Spinal cord (tissue), 10 donors: ENCODE measurements around the gene TPSB2. TPM values are rescaled to one million over a fixed set of nuclear protein-coding genes. Genes with fewer than 3 reads are reported as not detected.
"Not testable (repeated sequence)": the region's sequence is repeated elsewhere in the genome, so short reads cannot be mapped to it uniquely, and the experiment has no call there.

Source experiments
- DNase-seq, 6 donors: peaks; one replicate each; pipeline versions ENCODE4 v3.0.0 to v3.0.0-alpha.2; 2013 to 2015; ENCODE audit warnings: low spot score in 6 of 6, low read depth in 4 of 6
- H3K27ac ChIP-seq: one replicate; pipeline ENCODE4 v1.5.1; 2013; ENCODE audit warnings: low read depth, low read length, control low read depth
- H3K27me3 ChIP-seq: one replicate; pipeline ENCODE4 v1.6.1; 2013; ENCODE audit warnings: low read length; ENCODE audit not compliant: control insufficient read depth, insufficient read depth
- H3K36me3 ChIP-seq: one replicate; pipeline ENCODE4 v1.6.1; 2013; ENCODE audit warnings: low read length; ENCODE audit not compliant: control insufficient read depth, insufficient read depth
- H3K4me1 ChIP-seq: one replicate; pipeline ENCODE4 v1.6.1; 2013; ENCODE audit warnings: low read length; ENCODE audit not compliant: control insufficient read depth, insufficient read depth
- H3K4me3 ChIP-seq: one replicate; pipeline ENCODE4 v1.5.1; 2013; ENCODE audit warnings: low read depth, low read length, control low read depth
- H3K9me3 ChIP-seq: one replicate; pipeline ENCODE4 v1.6.1; 2013; ENCODE audit warnings: low read length; ENCODE audit not compliant: control insufficient read depth, insufficient read depth
- WGBS: methylation state at CpG from one replicate; pipeline ENCODE4 v1.1.5; 2013; ENCODE audit warnings: missing lambda C conversion rate; ENCODE audit not compliant: insufficient coverage; 5-methylcytosine and 5-hydroxymethylcytosine counted together
- polyA plus RNA-seq, 2 donors: library from polyadenylated mRNA; unstranded; fragments of 120-200 nt; gene quantifications; one replicate each; pipeline ENCODE4 v1.2.1, GENCODE V29; 2013; ENCODE audit not compliant: insufficient read length in 2 of 2
- total RNA-seq, 2 donors: library from RNA; depleted of rRNA in 1 of 2; stranded (reverse); fragments of 120-200 nt in 1 of 2; fragments of >200 nt in 1 of 2; gene quantifications; one replicate each; pipeline versions ENCODE4 v1.2.3 to v1.2.4, GENCODE V29; 2013 to 2014
- donor health status: healthy.

The TPSB2 gene
- total and polyA plus RNA-seq, 4 donors: 0.61 to 1.5 TPM; not detected in 2

GRCh38 chr16:1262210-1262845, 32.3 kb upstream of the TPSB2 start:
- DNase-seq: no peak
- no peak overlapping the region for H3K27ac ChIP-seq
- peaks cover 4% of the 10 kb centered on the region for H3K4me1 ChIP-seq
- H3K27me3 ChIP-seq: peaks cover 45% of the 10 kb centered on the region
- no peaks in the 10 kb centered on the region for H3K36me3 ChIP-seq
- 89% methylated on average over 28 of the region's 32 CpGs for WGBS
- no peak overlapping the region for H3K4me3 ChIP-seq
- no peaks in the 10 kb centered on the region for H3K9me3 ChIP-seq

- 9% methylated on average over 41 of the region's 47 CpGs for WGBS
- peaks cover 45% of the 10 kb centered on the region for H3K27me3 ChIP-seq
- no peaks in the 10 kb centered on the region for H3K9me3 ChIP-seq
- H3K36me3 ChIP-seq: no peaks in the 10 kb centered on the region
- DNase-seq: no peak
- H3K4me3 ChIP-seq: no peak overlapping the region
- peaks cover 4% of the 10 kb centered on the region for H3K4me1 ChIP-seq
- no peak overlapping the region for H3K27ac ChIP-seq
These were observed 31.3 kb upstream of the TPSB2 start for GRCh38 chr16:1261131-1261892.

DNA sequence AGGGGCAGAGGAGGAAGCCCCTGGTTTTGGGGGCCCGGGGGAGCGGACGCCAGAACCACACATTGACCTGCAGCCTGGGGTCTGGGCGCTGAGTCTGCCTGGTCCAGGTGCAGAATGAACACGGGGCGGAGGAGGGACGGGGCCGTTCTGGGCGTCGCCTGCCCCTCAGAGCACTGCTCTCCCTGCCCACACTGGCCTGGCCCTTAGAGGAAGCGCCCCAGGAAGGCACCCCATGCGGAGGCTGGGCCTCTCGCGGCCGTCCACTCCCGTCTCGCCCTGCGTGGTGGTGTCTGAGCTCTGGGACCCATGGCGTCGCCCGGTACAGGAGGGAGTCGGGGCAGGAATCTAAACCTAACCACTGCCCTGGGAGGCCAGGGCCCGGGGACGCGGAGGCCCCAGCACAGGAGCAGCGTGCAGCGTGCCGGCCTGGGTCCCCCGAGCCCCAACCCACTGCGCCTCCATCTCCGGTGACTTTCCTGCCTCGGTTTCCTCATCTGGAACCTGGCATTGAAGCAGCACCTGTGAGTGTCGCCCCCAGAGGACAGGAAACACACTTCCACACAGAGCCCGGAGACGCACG, 30.2 kb upstream of the TPSB2 start:
- no peak overlapping the region for H3K27ac ChIP-seq
- H3K4me1 ChIP-seq: peaks cover 4% of the 10 kb centered on the region
- H3K9me3 ChIP-seq: no peaks in the 10 kb centered on the region
- DNase-seq: no peak
- H3K27me3 ChIP-seq: peaks cover 45% of the 10 kb centered on the region
- no peak overlapping the region for H3K4me3 ChIP-seq
- WGBS: 72% methylated on average over 36 of the region's 36 CpGs
- H3K36me3 ChIP-seq: no peaks in the 10 kb centered on the region

GRCh38 chr16:1259760-1260068, 29.7 kb upstream of the TPSB2 start:
- no peaks in the 10 kb centered on the region for H3K36me3 ChIP-seq
- H3K27me3 ChIP-seq: peaks cover 45% of the 10 kb centered on the region
- WGBS: 22% methylated on average over 11 of the region's 11 CpGs
- no peaks in the 10 kb centered on the region for H3K9me3 ChIP-seq
- peaks cover 4% of the 10 kb centered on the region for H3K4me1 ChIP-seq
- no peak for DNase-seq
- H3K4me3 ChIP-seq: no peak overlapping the region
- H3K27ac ChIP-seq: no peak overlapping the region

DNA sequence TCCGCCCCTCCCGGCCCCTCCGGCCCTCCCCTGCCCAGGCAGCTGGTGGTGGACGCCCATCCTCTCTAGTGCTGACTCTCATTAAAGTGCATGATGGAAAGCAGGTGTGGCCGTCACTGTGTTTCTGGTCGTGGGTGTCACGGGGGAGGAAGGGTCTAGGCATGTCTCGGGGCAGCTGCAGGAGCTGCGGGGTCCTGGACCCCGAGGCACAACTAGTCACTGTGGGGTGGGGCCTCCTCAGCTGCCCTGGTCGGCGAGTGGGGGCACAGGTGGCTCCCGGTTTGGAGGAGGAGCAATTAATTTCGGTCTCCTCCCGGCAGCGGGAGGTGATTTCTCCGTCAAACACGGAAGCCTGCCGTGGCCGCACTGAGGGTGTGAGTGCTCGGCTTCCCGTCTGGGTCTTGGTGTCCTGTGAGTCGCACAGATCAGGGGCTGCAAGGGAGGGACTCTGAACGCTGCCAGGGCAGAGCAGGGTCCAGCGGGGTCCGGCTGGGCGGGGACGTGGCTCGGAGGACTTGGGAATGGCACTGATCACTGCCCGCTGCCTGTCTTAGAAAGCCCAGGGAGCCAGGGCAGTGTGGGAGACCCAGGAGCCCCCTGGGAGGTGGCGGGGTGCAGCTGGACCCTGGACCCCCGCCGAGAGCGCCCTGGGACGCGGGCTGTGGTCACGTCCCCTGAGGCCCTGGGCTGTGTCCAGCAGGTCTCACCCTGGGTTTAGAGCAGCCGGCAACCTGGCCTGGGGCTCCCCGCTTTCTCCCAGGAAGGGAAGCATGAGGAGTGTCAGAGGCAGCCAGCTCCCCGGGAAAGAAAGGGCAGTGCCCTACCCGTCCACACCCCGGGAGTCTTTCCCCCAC, 29.1 kb upstream of the TPSB2 start:
- 25% methylated on average over 38 of the region's 42 CpGs for WGBS
- no peak for DNase-seq
- no peaks in the 10 kb centered on the region for H3K36me3 ChIP-seq
- H3K27ac ChIP-seq: no peak overlapping the region
- peaks cover 45% of the 10 kb centered on the region for H3K27me3 ChIP-seq
- peaks cover 4% of the 10 kb centered on the region for H3K4me1 ChIP-seq
- H3K9me3 ChIP-seq: no peaks in the 10 kb centered on the region
- no peak overlapping the region for H3K4me3 ChIP-seq

- Histone ChIP-seq H3K27ac (no peak overlapping the region), H3K4me1 (peaks cover 4% of the 10 kb centered on the region), H3K9me3 (no peaks in the 10 kb centered on the region), H3K4me3 (no peak overlapping the region), H3K36me3 (no peaks in the 10 kb centered on the region), H3K27me3 (peaks cover 44% of the 10 kb centered on the region)
- WGBS: 74% methylated on average over 12 of the region's 12 CpGs
- DNase-seq: no peak
These were observed 28.2 kb upstream of the TPSB2 start for GRCh38 chr16:1258225-1258600.

GRCh38 chr16:1257561-1258224, 27.7 kb upstream of the TPSB2 start:
- 81% methylated on average over 32 of the region's 34 CpGs for WGBS
- no peak overlapping the region for H3K4me3 ChIP-seq
- H3K27me3 ChIP-seq: peaks cover 39% of the 10 kb centered on the region
- no peak for DNase-seq
- peaks cover 4% of the 10 kb centered on the region for H3K4me1 ChIP-seq
- H3K9me3 ChIP-seq: no peaks in the 10 kb centered on the region
- H3K27ac ChIP-seq: no peak overlapping the region
- no peaks in the 10 kb centered on the region for H3K36me3 ChIP-seq

DNA sequence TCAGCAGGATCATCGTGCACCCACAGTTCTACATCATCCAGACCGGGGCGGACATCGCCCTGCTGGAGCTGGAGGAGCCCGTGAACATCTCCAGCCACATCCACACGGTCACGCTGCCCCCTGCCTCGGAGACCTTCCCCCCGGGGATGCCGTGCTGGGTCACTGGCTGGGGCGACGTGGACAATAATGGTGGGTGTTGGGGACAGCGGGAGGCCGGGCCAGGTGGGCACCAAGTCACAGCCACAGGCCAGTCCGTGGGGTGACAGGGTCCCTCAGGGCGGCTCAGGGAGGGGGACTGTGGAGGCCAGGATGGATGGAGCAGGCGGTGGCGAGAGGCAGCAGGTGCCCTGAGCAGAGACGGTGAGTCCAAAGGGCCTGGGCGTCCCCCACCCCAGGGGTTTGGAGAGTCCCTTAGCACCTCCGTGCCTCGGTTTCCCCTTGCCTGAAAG, 26.9 kb upstream of the TPSB2 start:
- no peak overlapping the region for H3K27ac ChIP-seq
- H3K27me3 ChIP-seq: peaks cover 32% of the 10 kb centered on the region
- no peaks in the 10 kb centered on the region for H3K9me3 ChIP-seq
- DNase-seq: no peak
- H3K4me1 ChIP-seq: peaks cover 4% of the 10 kb centered on the region
- H3K4me3 ChIP-seq: no peak overlapping the region
- no peaks in the 10 kb centered on the region for H3K36me3 ChIP-seq
- WGBS: 80% methylated on average over 20 of the region's 22 CpGs

DNA sequence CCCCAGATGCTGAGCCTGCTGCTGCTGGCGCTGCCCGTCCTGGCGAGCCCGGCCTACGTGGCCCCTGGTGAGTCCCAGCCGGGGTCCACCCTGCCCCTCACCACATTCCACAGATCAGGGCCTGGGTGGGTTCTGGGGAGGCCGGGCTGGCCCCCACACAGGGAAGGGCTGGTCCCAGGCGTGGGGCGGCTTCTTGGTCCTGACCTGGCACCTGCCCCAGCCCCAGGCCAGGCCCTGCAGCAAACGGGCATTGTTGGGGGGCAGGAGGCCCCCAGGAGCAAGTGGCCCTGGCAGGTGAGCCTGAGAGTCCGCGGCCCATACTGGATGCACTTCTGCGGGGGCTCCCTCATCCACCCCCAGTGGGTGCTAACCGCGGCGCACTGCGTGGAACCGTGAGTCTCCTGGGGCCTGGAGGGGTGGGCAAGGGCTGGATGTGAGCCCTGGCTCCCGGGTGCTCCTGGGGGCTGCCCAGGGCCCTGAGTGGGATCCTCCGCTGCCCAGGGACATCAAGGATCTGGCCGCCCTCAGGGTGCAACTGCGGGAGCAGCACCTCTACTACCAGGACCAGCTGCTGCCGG, 26.4 kb upstream of the TPSB2 start:
- peaks cover 27% of the 10 kb centered on the region for H3K27me3 ChIP-seq
- WGBS: 84% methylated on average over 19 of the region's 23 CpGs
- H3K4me3 ChIP-seq, H3K36me3 ChIP-seq, H3K27ac ChIP-seq, H3K4me1 ChIP-seq, H3K9me3 ChIP-seq, DNase-seq: not testable (repeated sequence)
